Measurements from ENCODE around the gene RPL29. TPM values are rescaled to one million over a fixed set of nuclear protein-coding genes. Genes with fewer than 3 reads are reported as not detected.
A peak's percentile ranks its signal among the peaks of the same experiment; 100 is the strongest.

RPL29 gene
- total and polyA plus RNA-seq, 4 donors: 711 to 2,402 (median 1,234) TPM

- no peak for TF ChIP-seq CTCF (IDR thresholded peaks at IDR 0.05; ENCODE audit: control extremely low read depth, extremely low read depth)
- H3K36me3 ChIP-seq (ENCODE audit: control insufficient read depth in 4 of 4, insufficient read depth in 4 of 4, low read length in 4 of 4): no peaks in the 10 kb centered on the region
- no peak overlapping the region for H3K9ac ChIP-seq (ENCODE audit: insufficient read depth in 1 of 2, low read length in 2 of 2)
- H3K4me1 ChIP-seq (ENCODE audit: control insufficient read depth in 5 of 5, insufficient read depth in 5 of 5, low read length in 5 of 5): peaks cover 3 to 38% (median 10%) of the 10 kb centered on the region in 5 donors
- no peaks in the 10 kb centered on the region for H3K9me3 ChIP-seq (ENCODE audit: control insufficient read depth in 4 of 4, insufficient read depth in 3 of 4, low read length in 3 of 4)
- peak overlapping the region; percentile 60 for H3K4me3 ChIP-seq
- no peak for ATAC-seq (ENCODE audit: insufficient read depth, low FRiP score)
- peak overlapping the region in 1 of 2 donors; percentile 93 for H3K27ac ChIP-seq (ENCODE audit: low read depth in 1 of 2, low read length in 1 of 2)
- no peak for DNase-seq
- H3K27me3 ChIP-seq (ENCODE audit: control insufficient read depth in 3 of 3, insufficient read depth in 3 of 3, low read length in 2 of 3): no peaks in the 10 kb centered on the region
- WGBS, 2 donors: 78 to 92% methylated on average over 3 to 5 of the region's 5 CpGs
These were observed 29.2 kb downstream of the RPL29 start for GRCh38 chr3:51966486-51966885.

GRCh38 chr3:51966016-51966415 is 29.7 kb downstream of the RPL29 start:
- no peak overlapping the region for H3K4me3 ChIP-seq
- no peak for TF ChIP-seq CTCF (IDR thresholded peaks at IDR 0.05; ENCODE audit: control extremely low read depth, extremely low read depth)

GRCh38 chr3:51964521-51964920 is 31.2 kb downstream of the RPL29 start:
- no peak for DNase-seq
- no peak for ATAC-seq (ENCODE audit: insufficient read depth, low FRiP score)
- Histone ChIP-seq H3K4me1 (ENCODE audit: control insufficient read depth in 5 of 5, insufficient read depth in 5 of 5, low read length in 5 of 5) (peaks cover 3 to 38% (median 10%) of the 10 kb centered on the region in 5 donors), H3K4me3 (no peak overlapping the region), H3K36me3 (ENCODE audit: control insufficient read depth in 4 of 4, insufficient read depth in 4 of 4, low read length in 4 of 4) (peaks cover 0 to 6% (median 2%) of the 10 kb centered on the region in 4 donors), H3K27me3 (ENCODE audit: control insufficient read depth in 3 of 3, insufficient read depth in 3 of 3, low read length in 2 of 3) (no peaks in the 10 kb centered on the region), H3K27ac (ENCODE audit: low read depth in 1 of 2, low read length in 1 of 2) (no peak overlapping the region), H3K9me3 (ENCODE audit: control insufficient read depth in 4 of 4, insufficient read depth in 3 of 4, low read length in 3 of 4) (no peaks in the 10 kb centered on the region), H3K9ac (ENCODE audit: insufficient read depth in 1 of 2, low read length in 2 of 2) (peak overlapping the region in 1 of 2 donors; percentile 29)
- TF ChIP-seq CTCF (IDR thresholded peaks at IDR 0.05; ENCODE audit: control extremely low read depth, extremely low read depth): no peak
- WGBS, 2 donors: 85 to 88% methylated on average over 4 of the region's 4 CpGs

More at GRCh38 chr3:51966016-51966415, 29.7 kb downstream of the RPL29 start:
- H3K36me3 ChIP-seq (ENCODE audit: control insufficient read depth in 4 of 4, insufficient read depth in 4 of 4, low read length in 4 of 4): no peaks in the 10 kb centered on the region
- no peak overlapping the region for H3K9ac ChIP-seq (ENCODE audit: insufficient read depth in 1 of 2, low read length in 2 of 2)
- H3K27me3 ChIP-seq (ENCODE audit: control insufficient read depth in 3 of 3, insufficient read depth in 3 of 3, low read length in 2 of 3): no peaks in the 10 kb centered on the region
- 80 to 96% methylated on average over 2 of the region's 2 CpGs for WGBS, 2 donors
- H3K27ac ChIP-seq (ENCODE audit: low read depth in 1 of 2, low read length in 1 of 2): no peak overlapping the region
- H3K4me1 ChIP-seq (ENCODE audit: control insufficient read depth in 5 of 5, insufficient read depth in 5 of 5, low read length in 5 of 5): peaks cover 3 to 38% (median 10%) of the 10 kb centered on the region in 5 donors
- no peaks in the 10 kb centered on the region for H3K9me3 ChIP-seq (ENCODE audit: control insufficient read depth in 4 of 4, insufficient read depth in 3 of 4, low read length in 3 of 4)
- ATAC-seq (ENCODE audit: insufficient read depth, low FRiP score): no peak
- DNase-seq: no peak

GRCh38 chr3:51963951-51964451 is 31.7 kb downstream of the RPL29 start:
- ATAC-seq (ENCODE audit: insufficient read depth, low FRiP score): no peak
- Histone ChIP-seq H3K36me3 (ENCODE audit: control insufficient read depth in 4 of 4, insufficient read depth in 4 of 4, low read length in 4 of 4) (peaks cover 0 to 6% (median 3%) of the 10 kb centered on the region in 4 donors), H3K9me3 (ENCODE audit: control insufficient read depth in 4 of 4, insufficient read depth in 3 of 4, low read length in 3 of 4) (no peaks in the 10 kb centered on the region), H3K4me3 (no peak overlapping the region), H3K27me3 (ENCODE audit: control insufficient read depth in 3 of 3, insufficient read depth in 3 of 3, low read length in 2 of 3) (no peaks in the 10 kb centered on the region), H3K4me1 (ENCODE audit: control insufficient read depth in 5 of 5, insufficient read depth in 5 of 5, low read length in 5 of 5) (peaks cover 3 to 38% (median 10%) of the 10 kb centered on the region in 5 donors), H3K27ac (ENCODE audit: low read depth in 1 of 2, low read length in 1 of 2) (no peak overlapping the region), H3K9ac (ENCODE audit: insufficient read depth in 1 of 2, low read length in 2 of 2) (peak overlapping the region in 1 of 2 donors; percentile 25)
- no peak for TF ChIP-seq CTCF (IDR thresholded peaks at IDR 0.05; ENCODE audit: control extremely low read depth, extremely low read depth)
- peak in 1 of 3 donors; percentile 21 for DNase-seq
- WGBS, 2 donors: 73 to 88% methylated on average over 11 to 12 of the region's 12 CpGs

All from lung (tissue), 12 donors.